ENCODE measurements around the gene PRR7. TPM values are rescaled to one million over a fixed set of nuclear protein-coding genes. Genes with fewer than 3 reads are reported as not detected.
"Not testable (repeated sequence)": the region's sequence is repeated elsewhere in the genome, so short reads cannot be mapped to it uniquely, and the experiment has no call there.

Gene PRR7
- total and polyA plus RNA-seq, 2 experiments from 2014 or later = 4.8 to 11.7 TPM

DNA sequence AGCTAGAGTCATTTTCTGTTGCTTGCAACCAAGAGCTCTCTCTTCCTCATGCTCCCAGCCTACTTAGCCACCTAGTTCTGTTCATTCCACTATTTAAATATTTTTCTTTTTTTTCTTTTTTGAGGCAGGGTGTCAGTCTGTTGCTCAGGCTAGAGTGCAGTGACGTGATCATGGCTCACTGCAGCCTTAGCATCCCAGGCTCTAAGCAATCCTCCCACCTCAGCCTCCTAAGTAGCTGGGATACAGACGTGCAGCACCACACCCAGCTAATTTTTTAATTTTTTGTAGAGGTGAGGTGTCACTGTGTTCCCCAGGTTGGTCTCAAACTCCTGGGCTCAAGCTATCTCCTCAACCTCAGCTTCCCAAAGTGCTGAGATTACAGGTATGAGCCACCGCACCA lies 32.1 kb upstream of the PRR7 start:
- Histone ChIP-seq H3K4me1 (ENCODE audit: insufficient read depth) (no peaks in the 10 kb centered on the region), H3K36me3 (replicated peaks; ENCODE audit: insufficient read depth, low read depth) (no peaks in the 10 kb centered on the region), H3K79me2 (no peaks in the 10 kb centered on the region), H4K20me1 (ENCODE audit: insufficient read depth, poor library complexity, severe bottlenecking) (no peaks in the 10 kb centered on the region), H3K27me3 (no peaks in the 10 kb centered on the region), H3K4me3 (no peak overlapping the region), H3K9me2 (replicated peaks; ENCODE audit: insufficient read depth) (no peaks in the 10 kb centered on the region), H2AFZ (no peak overlapping the region), H3K9me3 (ENCODE audit: low read depth) (no peaks in the 10 kb centered on the region), H3K4me2 (no peak overlapping the region), H3K27ac (no peak overlapping the region)
- WGBS (ENCODE audit: low lambda C conversion rate, missing lambda C conversion rate) = 85% methylated on average over 3 of the region's 3 CpGs
- TF ChIP-seq EZH2phosphoT487 (IDR thresholded peaks at IDR 0.05; ENCODE audit: low read depth, severe bottlenecking, unreplicated experiment) (no peak), EZH2 (IDR thresholded peaks at IDR 0.05; ENCODE audit: borderline replicate concordance) (no peak)
- TF ChIP-seq, protein P1, sequence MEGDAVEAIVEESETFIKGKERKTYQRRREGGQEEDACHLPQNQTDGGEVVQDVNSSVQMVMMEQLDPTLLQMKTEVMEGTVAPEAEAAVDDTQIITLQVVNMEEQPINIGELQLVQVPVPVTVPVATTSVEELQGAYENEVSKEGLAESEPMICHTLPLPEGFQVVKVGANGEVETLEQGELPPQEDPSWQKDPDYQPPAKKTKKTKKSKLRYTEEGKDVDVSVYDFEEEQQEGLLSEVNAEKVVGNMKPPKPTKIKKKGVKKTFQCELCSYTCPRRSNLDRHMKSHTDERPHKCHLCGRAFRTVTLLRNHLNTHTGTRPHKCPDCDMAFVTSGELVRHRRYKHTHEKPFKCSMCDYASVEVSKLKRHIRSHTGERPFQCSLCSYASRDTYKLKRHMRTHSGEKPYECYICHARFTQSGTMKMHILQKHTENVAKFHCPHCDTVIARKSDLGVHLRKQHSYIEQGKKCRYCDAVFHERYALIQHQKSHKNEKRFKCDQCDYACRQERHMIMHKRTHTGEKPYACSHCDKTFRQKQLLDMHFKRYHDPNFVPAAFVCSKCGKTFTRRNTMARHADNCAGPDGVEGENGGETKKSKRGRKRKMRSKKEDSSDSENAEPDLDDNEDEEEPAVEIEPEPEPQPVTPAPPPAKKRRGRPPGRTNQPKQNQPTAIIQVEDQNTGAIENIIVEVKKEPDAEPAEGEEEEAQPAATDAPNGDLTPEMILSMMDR (IDR thresholded peaks at IDR 0.05; ENCODE audit: poor library complexity) = no peak
- no peak for DNase-seq (ENCODE audit: low spot score)

GRCh38 chr5:177417081-177417480 lies 29.5 kb upstream of the PRR7 start:
- H3K4me2 ChIP-seq; H3K9me2 ChIP-seq (replicated peaks; ENCODE audit: insufficient read depth); H3K27me3 ChIP-seq; H3K4me3 ChIP-seq; H3K79me2 ChIP-seq; DNase-seq (ENCODE audit: low spot score); H3K4me1 ChIP-seq (ENCODE audit: insufficient read depth); H3K36me3 ChIP-seq (replicated peaks; ENCODE audit: insufficient read depth, low read depth); H2AFZ ChIP-seq; H3K9me3 ChIP-seq (ENCODE audit: low read depth); H4K20me1 ChIP-seq (ENCODE audit: insufficient read depth, poor library complexity, severe bottlenecking); H3K27ac ChIP-seq: not testable (repeated sequence)
- WGBS (ENCODE audit: low lambda C conversion rate, missing lambda C conversion rate) = 88% methylated on average over 6 of the region's 6 CpGs

DNA sequence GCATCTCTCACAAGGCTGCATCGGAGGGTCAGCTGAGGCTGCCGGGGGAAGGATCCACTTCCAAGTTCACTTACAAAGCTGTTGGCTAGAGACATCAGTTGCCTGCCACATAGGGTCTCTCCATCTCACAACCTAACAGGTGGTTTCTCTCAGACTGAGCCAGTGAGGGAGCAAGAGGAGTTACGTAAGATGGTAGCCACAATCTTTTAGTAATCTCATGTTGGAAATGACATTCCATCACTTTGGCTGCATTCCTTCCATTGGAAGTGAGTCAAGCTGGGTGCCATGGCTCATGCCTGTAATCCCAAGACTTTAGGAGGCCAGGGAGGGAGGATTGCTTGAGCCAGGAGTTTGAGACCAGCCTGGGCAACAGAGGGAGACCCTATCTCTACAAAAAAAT lies 27.6 kb upstream of the PRR7 start:
- Histone ChIP-seq H3K4me1 (ENCODE audit: insufficient read depth) (no peaks in the 10 kb centered on the region), H3K36me3 (replicated peaks; ENCODE audit: insufficient read depth, low read depth) (no peaks in the 10 kb centered on the region), H3K27ac (no peak overlapping the region), H2AFZ (no peak overlapping the region), H3K9me2 (replicated peaks; ENCODE audit: insufficient read depth) (no peaks in the 10 kb centered on the region), H4K20me1 (ENCODE audit: insufficient read depth, poor library complexity, severe bottlenecking) (no peaks in the 10 kb centered on the region), H3K79me2 (no peaks in the 10 kb centered on the region), H3K4me3 (no peak overlapping the region), H3K27me3 (no peaks in the 10 kb centered on the region), H3K4me2 (no peak overlapping the region), H3K9me3 (ENCODE audit: low read depth) (no peaks in the 10 kb centered on the region)
- DNase-seq (ENCODE audit: low spot score) = no peak
- TF ChIP-seq EZH2phosphoT487 (IDR thresholded peaks at IDR 0.05; ENCODE audit: low read depth, severe bottlenecking, unreplicated experiment) (no peak), EZH2 (IDR thresholded peaks at IDR 0.05; ENCODE audit: borderline replicate concordance) (no peak)
- 92% methylated on average over 3 of the region's 3 CpGs for WGBS (ENCODE audit: low lambda C conversion rate, missing lambda C conversion rate)

- H3K4me2 ChIP-seq = not testable (repeated sequence)
These were observed 26.1 kb upstream of the PRR7 start for GRCh38 chr5:177420472-177420871.

DNA sequence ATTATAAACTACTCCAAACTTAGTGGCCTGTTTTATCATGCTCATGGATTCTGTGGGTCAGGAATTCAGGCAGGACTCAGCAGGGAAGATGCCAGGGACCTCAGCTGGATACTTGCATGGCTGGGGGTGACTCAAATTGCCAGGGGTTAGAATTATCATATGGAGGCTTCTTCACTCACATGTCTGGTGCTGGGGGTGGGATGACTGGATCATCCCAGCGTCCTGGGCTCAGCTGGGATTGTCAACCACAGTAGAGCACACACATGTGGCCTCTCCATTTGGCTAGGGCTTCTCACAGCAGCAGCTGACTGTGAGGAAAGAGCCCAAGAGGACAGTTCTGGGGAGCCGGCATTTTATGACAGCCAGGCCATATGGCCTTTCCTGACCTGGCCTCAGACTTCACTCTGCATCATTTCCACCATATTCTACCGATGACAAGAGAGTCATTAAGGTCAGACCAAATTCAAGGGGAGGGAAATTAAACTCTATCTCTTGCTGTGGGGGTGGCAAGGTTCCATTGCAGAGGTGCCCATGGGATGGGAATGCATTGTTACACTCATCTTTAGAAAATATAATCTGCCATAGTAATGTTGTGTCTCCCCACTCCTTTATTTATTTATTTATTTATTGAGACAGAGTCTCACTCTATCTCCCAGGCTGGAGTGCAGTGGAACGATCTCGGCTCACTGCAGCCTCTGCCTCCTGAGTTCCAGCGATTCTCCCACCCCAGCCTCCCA lies 25.4 kb upstream of the PRR7 start:
- no peak overlapping the region for H3K4me3 ChIP-seq
- TF ChIP-seq EZH2phosphoT487 (IDR thresholded peaks at IDR 0.05; ENCODE audit: low read depth, severe bottlenecking, unreplicated experiment) (no peak), EZH2 (IDR thresholded peaks at IDR 0.05; ENCODE audit: borderline replicate concordance) (no peak)
- TF ChIP-seq, protein P1 (IDR thresholded peaks at IDR 0.05; ENCODE audit: poor library complexity) = no peak
- DNase-seq (ENCODE audit: low spot score) = no peak
- H3K36me3 ChIP-seq (replicated peaks; ENCODE audit: insufficient read depth, low read depth) = no peaks in the 10 kb centered on the region
- no peaks in the 10 kb centered on the region for H3K27me3 ChIP-seq
- 88% methylated on average over 6 of the region's 6 CpGs for WGBS (ENCODE audit: low lambda C conversion rate, missing lambda C conversion rate)
- H3K9me3 ChIP-seq (ENCODE audit: low read depth) = no peaks in the 10 kb centered on the region
- H3K4me2 ChIP-seq = no peak overlapping the region
- no peaks in the 10 kb centered on the region for H3K9me2 ChIP-seq (replicated peaks; ENCODE audit: insufficient read depth)
- H4K20me1 ChIP-seq (ENCODE audit: insufficient read depth, poor library complexity, severe bottlenecking) = no peaks in the 10 kb centered on the region
- no peaks in the 10 kb centered on the region for H3K79me2 ChIP-seq
- no peak overlapping the region for H2AFZ ChIP-seq
- no peaks in the 10 kb centered on the region for H3K4me1 ChIP-seq (ENCODE audit: insufficient read depth)
- H3K27ac ChIP-seq = no peak overlapping the region

More at GRCh38 chr5:177420472-177420871, 26.1 kb upstream of the PRR7 start:
- 89% methylated on average over 7 of the region's 7 CpGs for WGBS (ENCODE audit: low lambda C conversion rate, missing lambda C conversion rate)
- not testable (repeated sequence) for H3K27ac ChIP-seq; H3K9me3 ChIP-seq (ENCODE audit: low read depth); H3K27me3 ChIP-seq; H3K4me3 ChIP-seq; H3K9me2 ChIP-seq (replicated peaks; ENCODE audit: insufficient read depth); DNase-seq (ENCODE audit: low spot score); H4K20me1 ChIP-seq (ENCODE audit: insufficient read depth, poor library complexity, severe bottlenecking); H3K36me3 ChIP-seq (replicated peaks; ENCODE audit: insufficient read depth, low read depth); H3K4me1 ChIP-seq (ENCODE audit: insufficient read depth); H2AFZ ChIP-seq; H3K79me2 ChIP-seq

All from hepatocyte (in vitro differentiated cells).